GM21367 (cell line): ENCODE results near the gene OR10K2.
"Not testable (repeated sequence)": the region's sequence is repeated elsewhere in the genome, so short reads cannot be mapped to it uniquely, and the experiment has no call there.

Source experiments
- ATAC-seq: cut with Tn5 transposase; IDR thresholded peaks from one replicate; pipeline ENCODE4 v1.9.1; 2021; ENCODE audit not compliant: unreplicated experiment

Gene OR10K2, protein sequence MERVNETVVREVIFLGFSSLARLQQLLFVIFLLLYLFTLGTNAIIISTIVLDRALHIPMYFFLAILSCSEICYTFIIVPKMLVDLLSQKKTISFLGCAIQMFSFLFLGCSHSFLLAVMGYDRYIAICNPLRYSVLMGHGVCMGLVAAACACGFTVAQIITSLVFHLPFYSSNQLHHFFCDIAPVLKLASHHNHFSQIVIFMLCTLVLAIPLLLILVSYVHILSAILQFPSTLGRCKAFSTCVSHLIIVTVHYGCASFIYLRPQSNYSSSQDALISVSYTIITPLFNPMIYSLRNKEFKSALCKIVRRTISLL

GRCh38 chr1:158426137-158426536 is at the start of gene OR10K2:
OR10K2 (minus strand) TSS chr1:158426237; CDS start chr1:158420866, 5,371 bp downstream.
- ATAC-seq: no peak

- ATAC-seq: no peak
These were observed 45.9 kb upstream of the OR10K2 start, which contains the start of gene OR10R2 for GRCh38 chr1:158471920-158472319. OR10R2 (plus strand) TSS chr1:158472220; CDS start chr1:158472326, 106 bp downstream.

DNA sequence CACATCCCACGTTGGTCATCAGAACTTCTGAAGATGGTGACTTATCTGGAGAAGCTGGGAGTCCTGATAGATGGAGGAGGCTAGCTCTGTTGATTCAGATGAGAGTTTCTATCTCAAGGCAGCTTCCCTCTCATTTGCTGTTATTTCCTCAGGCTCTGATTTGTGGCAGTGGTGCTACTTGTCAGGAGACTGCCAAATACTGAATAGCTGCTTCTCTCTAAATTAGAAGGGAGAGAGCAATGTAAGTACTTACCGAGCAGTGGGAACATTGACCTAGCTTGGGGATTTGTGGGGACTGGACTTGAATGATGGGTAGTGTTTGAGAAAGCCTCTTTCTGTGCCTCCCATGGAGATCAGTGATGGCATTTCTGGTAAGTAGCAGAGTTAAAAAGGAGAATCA is 35.5 kb upstream of the OR10K2 start, which contains the start of gene OR10K1:
Gene OR10K1, plus strand, starts transcription at position 301 of the 400 bp plus-strand sequence. CDS start 3,728 bp downstream, outside the sequence.
- ATAC-seq: no peak

DNA sequence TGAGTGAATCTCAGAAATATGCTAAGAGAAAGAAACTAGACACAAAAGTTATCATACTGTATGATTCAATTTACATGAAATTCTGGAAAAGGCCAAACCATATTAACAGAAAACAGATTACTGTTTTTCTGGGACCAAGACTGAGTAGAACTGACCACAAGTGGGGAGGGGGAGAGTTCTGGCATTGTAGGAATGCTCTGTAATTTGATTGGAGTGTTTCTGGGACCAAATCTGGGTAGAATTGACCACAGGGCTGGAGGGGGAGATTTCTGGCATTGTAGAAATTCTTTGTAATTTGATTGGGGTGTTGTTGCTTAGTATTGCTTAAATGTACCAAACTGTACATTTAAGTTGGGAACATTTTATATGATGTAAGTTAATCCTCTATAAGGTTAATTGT is 32.2 kb upstream of the OR10K2 start:
- ATAC-seq: no peak

DNA sequence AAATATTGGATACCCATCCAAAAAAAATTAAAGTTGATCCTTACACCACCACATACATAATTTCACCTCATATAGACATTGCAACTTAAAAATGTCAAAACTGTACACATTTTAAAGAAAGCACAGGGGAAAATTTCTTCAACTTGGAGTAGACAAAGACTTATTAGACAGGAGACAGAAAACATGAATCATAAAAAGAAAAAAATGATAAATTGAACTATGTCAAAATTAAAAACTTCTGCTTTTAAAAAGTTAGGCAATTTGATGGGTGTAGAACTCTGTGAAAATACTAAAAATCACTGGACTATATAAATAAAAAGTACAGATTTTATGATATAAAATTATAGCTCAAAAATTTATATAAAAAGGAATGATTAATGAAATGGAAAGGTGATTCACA is 31.2 kb upstream of the OR10K2 start:
- no peak for ATAC-seq

- ATAC-seq: no peak
These were observed 28.5 kb upstream of the OR10K2 start for GRCh38 chr1:158454537-158454936.

DNA sequence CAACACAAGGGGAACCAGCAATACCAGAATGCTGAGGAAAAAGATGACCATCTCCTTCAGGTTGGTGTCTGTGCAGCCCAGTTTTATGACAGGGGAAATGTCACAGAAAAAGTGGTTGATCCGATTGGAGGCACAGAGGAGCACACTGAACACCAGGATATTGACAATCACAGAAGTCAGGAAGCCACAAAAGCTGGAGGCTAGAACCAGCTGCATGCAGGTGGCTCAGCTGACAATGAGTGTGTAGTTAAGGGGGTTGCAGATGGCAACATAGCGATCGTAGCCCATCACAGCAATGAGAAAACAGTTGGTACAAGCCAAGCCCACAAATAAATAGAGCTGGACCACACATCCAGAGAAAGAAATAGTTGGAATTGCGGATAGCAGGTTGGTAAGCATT is 19.3 kb upstream of the OR10K2 start:
- no peak for ATAC-seq

- ATAC-seq: no peak
These were observed 8.7 kb upstream of the OR10K2 start for GRCh38 chr1:158434741-158435140.

DNA sequence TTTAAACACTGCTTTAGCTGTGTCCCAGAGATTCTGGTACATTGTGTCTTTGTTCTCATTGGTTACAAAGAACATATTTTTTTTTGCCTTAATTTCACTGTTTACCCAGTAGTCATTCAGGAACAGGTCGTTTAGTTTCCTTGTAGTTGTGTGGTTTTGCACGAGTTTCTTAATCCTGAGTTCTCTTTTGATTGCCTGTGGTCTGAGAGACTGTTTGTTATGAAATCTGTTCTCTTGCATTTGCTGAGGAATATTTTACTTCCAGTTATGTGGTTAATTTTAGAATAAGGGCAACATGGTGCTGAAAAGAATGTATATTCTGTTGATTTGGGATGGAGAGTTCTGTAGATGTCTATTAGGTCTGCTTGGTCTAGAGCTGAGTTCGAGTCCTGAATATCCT is 4.1 kb upstream of the OR10K2 start:
- ATAC-seq: not testable (repeated sequence)

- ATAC-seq: no peak
These were observed 1.0 kb downstream of the OR10K2 start for GRCh38 chr1:158425027-158425426.

- ATAC-seq: no peak
These were observed 3.8 kb downstream of the OR10K2 start for GRCh38 chr1:158422212-158422611.

GRCh38 chr1:158417586-158417985 is 8.5 kb downstream of the OR10K2 start:
- no peak for ATAC-seq

DNA sequence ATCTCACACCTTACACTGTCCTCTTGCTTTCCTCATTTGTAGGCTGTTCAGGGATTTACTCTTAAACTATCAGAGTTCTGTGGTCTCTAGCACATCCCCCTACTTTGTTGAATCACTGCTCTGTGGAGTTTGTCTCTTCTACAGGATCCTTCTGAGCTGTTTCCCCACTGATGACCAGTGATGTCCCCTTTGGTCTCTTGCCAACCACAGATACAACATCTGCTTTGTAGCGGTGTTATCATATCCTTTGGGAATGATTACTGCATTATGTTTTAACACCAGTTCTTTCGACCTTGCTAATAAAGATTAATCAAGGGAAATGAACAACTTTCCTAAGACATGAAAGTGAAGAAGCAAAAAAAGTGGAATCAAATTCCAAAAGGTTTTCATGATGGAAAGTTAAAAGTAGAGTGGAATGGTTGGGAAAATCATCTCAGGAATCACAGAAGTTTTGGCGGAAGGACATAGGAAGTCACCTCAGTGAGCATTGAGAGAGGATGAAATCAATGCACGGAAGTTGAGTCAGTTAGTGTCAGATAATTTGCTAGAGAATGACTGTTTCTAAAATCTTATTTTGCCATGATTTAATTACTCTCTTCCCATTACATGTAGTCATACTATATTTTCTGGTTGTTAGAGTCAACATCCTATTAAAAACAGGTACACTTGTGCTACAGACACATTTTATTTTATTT is 11.2 kb downstream of the OR10K2 start:
- no peak for ATAC-seq

GRCh38 chr1:158407092-158407491 is 18.9 kb downstream of the OR10K2 start:
- ATAC-seq: no peak

DNA sequence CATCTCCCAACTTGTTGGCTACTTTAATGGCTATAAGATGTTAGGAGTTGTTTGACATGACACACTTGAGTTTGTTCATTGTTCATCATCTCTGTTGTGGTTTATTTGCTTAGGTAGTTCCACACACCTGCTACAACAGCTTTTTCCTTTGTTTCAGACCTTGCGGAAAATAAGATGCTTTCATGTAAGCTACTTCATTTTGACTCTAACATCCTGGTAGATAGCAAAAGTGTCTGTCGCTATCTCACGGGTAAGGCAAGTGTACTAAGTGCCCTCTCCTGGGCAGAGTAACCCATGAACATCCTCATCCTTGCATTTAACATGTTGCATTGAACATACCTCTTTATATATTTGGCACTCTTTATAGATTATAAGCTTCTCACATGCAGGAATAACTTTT is 25.2 kb downstream of the OR10K2 start:
- ATAC-seq: no peak

DNA sequence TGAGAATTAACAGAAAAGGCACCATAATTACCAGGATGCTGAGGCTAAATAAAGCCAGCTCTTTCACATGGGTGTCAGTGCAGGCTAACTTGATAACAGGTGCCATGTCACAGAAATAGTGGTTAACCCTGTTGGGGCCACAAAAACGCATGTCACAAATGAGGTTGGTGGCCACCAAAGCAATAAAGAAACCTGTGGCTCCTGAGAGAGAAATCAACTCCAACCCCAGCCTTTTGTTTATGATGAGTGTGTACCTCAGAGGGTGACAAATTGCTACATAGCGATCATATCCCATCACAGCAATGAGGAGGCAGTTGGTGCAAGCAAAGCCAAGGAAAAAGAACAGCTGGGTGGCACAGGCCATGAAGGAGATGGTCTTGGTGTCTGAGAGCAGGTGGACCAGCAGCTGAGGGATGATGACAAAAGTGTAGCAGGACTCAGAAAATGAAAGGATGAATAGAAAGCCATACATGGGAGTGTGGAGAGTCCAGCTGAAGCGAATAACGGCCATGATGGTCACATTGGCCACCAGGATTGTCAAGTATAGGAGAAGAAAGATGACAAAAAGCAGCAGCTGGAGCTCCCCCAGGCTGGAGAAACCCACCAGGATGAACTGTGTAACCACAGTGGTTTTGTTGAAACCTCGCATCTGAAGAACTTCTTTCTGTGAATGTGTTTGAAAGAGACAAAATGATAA is 27.1 kb downstream of the OR10K2 start, which contains the start of gene OR10T2:
Gene OR10T2, minus strand, starts transcription at position 649 of the 697 bp plus-strand sequence. Its CDS starts 0 bp downstream, at position 649.
- no peak for ATAC-seq

- no peak for ATAC-seq
These were observed 29.4 kb downstream of the OR10K2 start for GRCh38 chr1:158396646-158397045.

DNA sequence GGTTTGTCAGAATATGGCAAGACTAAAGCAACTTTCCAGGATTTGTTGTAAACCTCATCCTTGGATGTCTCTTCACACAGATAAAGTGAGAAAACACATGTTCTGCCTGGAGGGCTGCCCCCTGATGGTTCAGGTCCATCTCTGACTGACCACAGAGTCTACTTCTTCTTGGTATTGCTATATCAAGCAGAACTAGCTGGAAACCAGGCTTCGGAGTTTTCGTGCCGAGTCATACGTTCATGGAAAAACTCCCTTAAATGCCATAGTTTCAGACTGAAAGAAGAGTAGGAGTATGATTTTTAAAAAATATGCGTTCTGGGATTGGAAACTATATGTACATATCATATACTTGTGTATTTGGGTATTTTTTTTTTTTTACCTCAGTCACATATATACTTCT is 32.6 kb downstream of the OR10K2 start:
- no peak for ATAC-seq

GRCh38 chr1:158391099-158391498 is 34.9 kb downstream of the OR10K2 start:
- ATAC-seq: no peak

DNA sequence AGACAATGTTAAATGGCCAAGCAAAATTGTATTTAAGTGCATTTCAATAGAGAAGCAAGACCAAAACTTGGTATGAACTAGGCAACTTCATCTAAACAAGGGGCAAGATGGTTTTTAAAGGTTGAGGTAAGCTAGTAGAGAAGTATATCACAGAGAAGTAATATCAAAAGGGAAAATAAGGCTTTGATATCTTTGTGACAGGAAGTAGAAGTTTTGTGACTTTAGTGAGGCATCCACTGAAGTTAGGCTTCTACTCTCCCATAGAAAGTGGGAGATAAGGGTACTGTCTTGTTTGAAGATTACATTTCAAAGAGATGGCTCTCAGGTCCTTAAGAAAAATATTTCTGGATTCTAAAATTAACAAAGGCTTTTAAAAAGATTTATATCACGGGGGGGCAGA is 35.7 kb downstream of the OR10K2 start:
- ATAC-seq: no peak

DNA sequence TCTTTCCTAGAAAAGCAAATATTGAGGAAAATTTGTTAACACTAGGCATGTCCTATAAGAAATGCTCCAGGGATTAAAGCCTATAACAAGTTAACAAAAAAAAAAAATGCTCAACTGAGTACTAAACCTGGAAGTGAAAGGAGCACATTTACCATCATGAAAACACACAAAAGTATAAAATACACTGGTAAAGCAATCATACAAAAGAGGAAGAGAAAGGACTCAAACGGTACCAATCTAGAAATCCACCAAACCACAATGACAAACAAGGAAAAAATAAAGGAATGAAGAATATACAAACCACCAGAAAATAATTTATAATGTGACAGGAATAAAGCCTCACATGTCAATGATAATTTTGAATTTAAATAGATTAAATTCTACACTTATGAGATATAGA is 51.2 kb downstream of the OR10K2 start:
- ATAC-seq: no peak

GRCh38 chr1:158374101-158374500 is 51.9 kb downstream of the OR10K2 start:
- not testable (repeated sequence) for ATAC-seq
